Measurements from ENCODE around the gene TRAPPC2B.

The TRAPPC2B gene

GRCh38 chr19:57327993-57328392 is 35.4 kb upstream of the TRAPPC2B start:
- no peak overlapping the region for H3K4me3 ChIP-seq
- H3K9ac ChIP-seq (ENCODE audit: insufficient read length): no peak overlapping the region
- H3K27ac ChIP-seq: no peak overlapping the region
- peaks cover 73% of the 10 kb centered on the region for H3K36me3 ChIP-seq (ENCODE audit: insufficient read depth, low read length)
- TF ChIP-seq EZH2 (IDR thresholded peaks at IDR 0.05) (no peak), FOXP2 (optimal IDR thresholded peaks at IDR 0.05; ENCODE audit: control extremely low read depth, extremely low read length, insufficient read depth) (no peak), POLR2AphosphoS5 (IDR thresholded peaks at IDR 0.05; ENCODE audit: borderline replicate concordance, low read depth, low read length) (no peak)
- H3K9me3 ChIP-seq (ENCODE audit: low read depth, low read length): 0 out of 2 replicates have a peak, but pooled peaks cover 4% of the 10 kb centered on the region
- no peak for DNase-seq (ENCODE audit: low read depth, low spot score)

GRCh38 chr19:57334191-57334590 is 29.2 kb upstream of the TRAPPC2B start:
- no peaks in the 10 kb centered on the region for H3K9me3 ChIP-seq (ENCODE audit: low read depth, low read length)
- peaks cover 11% of the 10 kb centered on the region for H3K36me3 ChIP-seq (ENCODE audit: insufficient read depth, low read length)
- H3K4me3 ChIP-seq: no peak overlapping the region
- no peak for DNase-seq (ENCODE audit: low read depth, low spot score)
- TF ChIP-seq POLR2AphosphoS5 (IDR thresholded peaks at IDR 0.05; ENCODE audit: borderline replicate concordance, low read depth, low read length) (no peak), EZH2 (IDR thresholded peaks at IDR 0.05) (no peak), FOXP2 (optimal IDR thresholded peaks at IDR 0.05; ENCODE audit: control extremely low read depth, extremely low read length, insufficient read depth) (no peak)
- H3K9ac ChIP-seq (ENCODE audit: insufficient read length): no peak overlapping the region
- no peak overlapping the region for H3K27ac ChIP-seq

- Histone ChIP-seq H3K36me3 (ENCODE audit: insufficient read depth, low read length) (no peaks in the 10 kb centered on the region), H3K9me3 (ENCODE audit: low read depth, low read length) (no peaks in the 10 kb centered on the region), H3K4me3 (no peak overlapping the region), H3K27ac (no peak overlapping the region), H3K9ac (ENCODE audit: insufficient read length) (no peak overlapping the region)
- no peak for TF ChIP-seq EZH2 (IDR thresholded peaks at IDR 0.05)
- no peak for TF ChIP-seq FOXP2 (optimal IDR thresholded peaks at IDR 0.05; ENCODE audit: control extremely low read depth, extremely low read length, insufficient read depth)
- no peak for TF ChIP-seq POLR2AphosphoS5 (IDR thresholded peaks at IDR 0.05; ENCODE audit: borderline replicate concordance, low read depth, low read length)
- no peak for DNase-seq (ENCODE audit: low read depth, low spot score)
These were observed 24.5 kb upstream of the TRAPPC2B start for GRCh38 chr19:57338877-57339276.

- Histone ChIP-seq H3K9ac (ENCODE audit: insufficient read length) (no peak overlapping the region), H3K9me3 (ENCODE audit: low read depth, low read length) (no peaks in the 10 kb centered on the region), H3K27ac (no peak overlapping the region), H3K36me3 (ENCODE audit: insufficient read depth, low read length) (no peaks in the 10 kb centered on the region), H3K4me3 (no peak overlapping the region)
- DNase-seq (ENCODE audit: low read depth, low spot score): no peak
- TF ChIP-seq EZH2 (IDR thresholded peaks at IDR 0.05): no peak
These were observed 20.8 kb upstream of the TRAPPC2B start for GRCh38 chr19:57342582-57342981.

GRCh38 chr19:57348136-57348535 is 15.2 kb upstream of the TRAPPC2B start:
- no peak for TF ChIP-seq POLR2AphosphoS5 (IDR thresholded peaks at IDR 0.05; ENCODE audit: borderline replicate concordance, low read depth, low read length)
- no peak for TF ChIP-seq EZH2 (IDR thresholded peaks at IDR 0.05)
- no peak for TF ChIP-seq FOXP2 (optimal IDR thresholded peaks at IDR 0.05; ENCODE audit: control extremely low read depth, extremely low read length, insufficient read depth)
- Histone ChIP-seq H3K36me3 (ENCODE audit: insufficient read depth, low read length) (peaks cover 8% of the 10 kb centered on the region; the same call in 1 of the 2 replicates), H3K4me3 (no peak overlapping the region), H3K27ac (no peak overlapping the region), H3K9ac (ENCODE audit: insufficient read length) (no peak overlapping the region), H3K9me3 (ENCODE audit: low read depth, low read length) (peaks cover 6% of the 10 kb centered on the region; the same call in 1 of the 2 replicates)
- DNase-seq (ENCODE audit: low read depth, low spot score): no peak

GRCh38 chr19:57350877-57351805 is 12.2 kb upstream of the TRAPPC2B start, which contains the start of gene ZNF304:
ZNF304 (plus strand) TSS chr19:57351271; CDS start chr19:57351665, 394 bp downstream.
- H3K4me3 ChIP-seq: peak within 1 kb of the TSS; percentile 94
- TF ChIP-seq POLR2AphosphoS5 (IDR thresholded peaks at IDR 0.05; ENCODE audit: borderline replicate concordance, low read depth, low read length) (peak; percentile 80), FOXP2 (optimal IDR thresholded peaks at IDR 0.05; ENCODE audit: control extremely low read depth, extremely low read length, insufficient read depth) (no peak)
- H3K36me3 ChIP-seq (ENCODE audit: insufficient read depth, low read length): peaks cover 38% of the 10 kb centered on the region
- peak within 1 kb of the TSS; percentile 91 for H3K9ac ChIP-seq (ENCODE audit: insufficient read length)
- H3K27ac ChIP-seq: no peak within 1 kb of the TSS
- peak; percentile 83 for DNase-seq (ENCODE audit: low read depth, low spot score)
- H3K9me3 ChIP-seq (ENCODE audit: low read depth, low read length): peaks cover 11% of the 10 kb centered on the region

GRCh38 chr19:57351867-57352266 is 11.5 kb upstream of the TRAPPC2B start:
- H3K9me3 ChIP-seq (ENCODE audit: low read depth, low read length): peaks cover 11% of the 10 kb centered on the region
- H3K27ac ChIP-seq: no peak overlapping the region
- H3K36me3 ChIP-seq (ENCODE audit: insufficient read depth, low read length): peaks cover 45% of the 10 kb centered on the region
- H3K9ac ChIP-seq (ENCODE audit: insufficient read length): peak overlapping the region; percentile 91
- peak overlapping the region; percentile 94 for H3K4me3 ChIP-seq
- TF ChIP-seq POLR2AphosphoS5 (IDR thresholded peaks at IDR 0.05; ENCODE audit: borderline replicate concordance, low read depth, low read length) (no peak), EZH2 (IDR thresholded peaks at IDR 0.05) (no peak), FOXP2 (optimal IDR thresholded peaks at IDR 0.05; ENCODE audit: control extremely low read depth, extremely low read length, insufficient read depth) (no peak)
- no peak for DNase-seq (ENCODE audit: low read depth, low spot score)

GRCh38 chr19:57355916-57356315 is 7.4 kb upstream of the TRAPPC2B start:
- TF ChIP-seq POLR2AphosphoS5 (IDR thresholded peaks at IDR 0.05; ENCODE audit: borderline replicate concordance, low read depth, low read length): no peak
- TF ChIP-seq EZH2 (IDR thresholded peaks at IDR 0.05): no peak
- no peak for TF ChIP-seq FOXP2 (optimal IDR thresholded peaks at IDR 0.05; ENCODE audit: control extremely low read depth, extremely low read length, insufficient read depth)
- no peak overlapping the region for H3K4me3 ChIP-seq
- no peak overlapping the region for H3K9ac ChIP-seq (ENCODE audit: insufficient read length)
- H3K36me3 ChIP-seq (ENCODE audit: insufficient read depth, low read length): peaks cover 65% of the 10 kb centered on the region
- no peak overlapping the region for H3K27ac ChIP-seq
- peaks cover 9% of the 10 kb centered on the region; the same call in 1 of the 2 replicates for H3K9me3 ChIP-seq (ENCODE audit: low read depth, low read length)
- no peak for DNase-seq (ENCODE audit: low read depth, low spot score)
